ENCODE results near the gene AKT2. TPM values are rescaled to one million over a fixed set of nuclear protein-coding genes. Genes with fewer than 3 reads are reported as not detected.

AKT2 gene
- total RNA-seq, 4 donors from 2014 or later, result 64.2 to 88.9 (median 72.8) TPM

DNA sequence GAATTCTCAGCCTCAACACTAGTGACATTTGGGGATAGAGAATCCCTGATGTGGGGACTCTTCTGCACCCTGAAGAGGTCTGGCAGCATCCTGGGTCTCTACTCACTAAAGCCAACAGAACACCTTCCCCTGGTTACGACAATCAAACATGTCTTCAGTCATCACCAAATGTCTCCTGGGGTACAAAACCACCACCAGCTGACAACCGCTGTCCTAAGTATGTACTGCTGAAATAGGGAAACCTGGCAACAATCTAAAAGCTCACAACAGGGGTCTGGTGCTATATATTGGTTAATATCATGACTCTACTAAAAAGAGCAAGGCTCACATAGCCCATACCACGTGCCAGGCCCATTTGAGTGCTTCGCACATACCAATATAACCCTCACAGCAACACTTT is 13.4 kb downstream of the AKT2 start:
- no peak for TF ChIP-seq EP300 (IDR thresholded peaks at IDR 0.05)
- TF ChIP-seq, protein P1, sequence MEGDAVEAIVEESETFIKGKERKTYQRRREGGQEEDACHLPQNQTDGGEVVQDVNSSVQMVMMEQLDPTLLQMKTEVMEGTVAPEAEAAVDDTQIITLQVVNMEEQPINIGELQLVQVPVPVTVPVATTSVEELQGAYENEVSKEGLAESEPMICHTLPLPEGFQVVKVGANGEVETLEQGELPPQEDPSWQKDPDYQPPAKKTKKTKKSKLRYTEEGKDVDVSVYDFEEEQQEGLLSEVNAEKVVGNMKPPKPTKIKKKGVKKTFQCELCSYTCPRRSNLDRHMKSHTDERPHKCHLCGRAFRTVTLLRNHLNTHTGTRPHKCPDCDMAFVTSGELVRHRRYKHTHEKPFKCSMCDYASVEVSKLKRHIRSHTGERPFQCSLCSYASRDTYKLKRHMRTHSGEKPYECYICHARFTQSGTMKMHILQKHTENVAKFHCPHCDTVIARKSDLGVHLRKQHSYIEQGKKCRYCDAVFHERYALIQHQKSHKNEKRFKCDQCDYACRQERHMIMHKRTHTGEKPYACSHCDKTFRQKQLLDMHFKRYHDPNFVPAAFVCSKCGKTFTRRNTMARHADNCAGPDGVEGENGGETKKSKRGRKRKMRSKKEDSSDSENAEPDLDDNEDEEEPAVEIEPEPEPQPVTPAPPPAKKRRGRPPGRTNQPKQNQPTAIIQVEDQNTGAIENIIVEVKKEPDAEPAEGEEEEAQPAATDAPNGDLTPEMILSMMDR (IDR thresholded peaks at IDR 0.05), result no peak
- TF ChIP-seq POLR2A (IDR thresholded peaks at IDR 0.05), result no peak
- TF ChIP-seq POLR2AphosphoS5 (IDR thresholded peaks at IDR 0.05), result no peak
- no peak for ATAC-seq
- H3K27ac ChIP-seq, result no peak overlapping the region
- H3K9me3 ChIP-seq, result no peaks in the 10 kb centered on the region
- no peak overlapping the region for H3K4me3 ChIP-seq
- H3K27me3 ChIP-seq, result no peaks in the 10 kb centered on the region
- peaks cover 0 to 82% (median 24%) of the 10 kb centered on the region in 3 donors for H3K4me1 ChIP-seq
- peaks cover 0 to 18% of the 10 kb centered on the region in 2 donors for H3K36me3 ChIP-seq
- 67 to 100% methylated on average over 1 to 2 of the region's 4 CpGs for WGBS, 2 donors (ENCODE audit: low coverage in 1 of 2)

DNA sequence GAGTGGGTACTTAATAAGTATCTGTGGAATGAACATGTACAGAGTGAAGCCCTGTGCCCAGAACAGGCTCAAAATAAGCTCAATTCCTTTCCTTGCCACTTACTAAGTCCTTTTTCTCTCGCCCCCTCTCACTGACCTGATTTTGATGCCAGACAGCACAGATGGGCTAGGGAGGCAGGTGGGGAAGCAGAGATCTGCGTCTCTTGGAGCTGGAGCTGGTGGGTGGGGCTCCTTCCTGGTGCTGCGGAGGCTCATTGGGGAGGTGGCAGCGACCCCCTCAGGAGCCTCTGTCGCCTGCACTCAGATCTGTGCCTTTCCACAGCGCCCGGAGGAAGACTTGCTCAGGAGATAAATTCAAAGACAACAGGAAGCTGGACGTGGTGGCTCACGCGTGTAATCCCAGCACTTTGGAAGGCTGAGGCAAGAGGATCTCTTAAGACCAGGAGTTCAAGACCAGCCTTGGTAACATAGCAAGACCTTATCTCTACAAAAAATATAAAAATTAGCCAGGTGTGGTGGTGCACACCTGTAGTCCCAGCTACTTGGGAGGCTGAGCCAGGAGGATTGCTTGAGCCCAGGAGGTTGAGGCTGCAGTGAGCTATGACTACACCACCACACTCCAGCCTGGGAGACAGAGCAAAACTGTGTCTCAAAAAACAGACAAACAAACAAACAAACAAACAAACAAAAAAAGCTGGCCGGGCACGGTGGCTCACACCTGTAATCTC is 14.6 kb downstream of the AKT2 start:
- no peaks in the 10 kb centered on the region for H3K9me3 ChIP-seq
- no peak overlapping the region for H3K4me3 ChIP-seq
- peaks cover 0 to 18% of the 10 kb centered on the region in 2 donors for H3K36me3 ChIP-seq
- H3K27me3 ChIP-seq, result no peaks in the 10 kb centered on the region
- peaks cover 0 to 88% (median 31%) of the 10 kb centered on the region in 3 donors for H3K4me1 ChIP-seq
- no peak for ATAC-seq
- WGBS, 2 donors (ENCODE audit: low coverage in 1 of 2), result 82 to 89% methylated on average over 5 of the region's 12 CpGs
- H3K27ac ChIP-seq, result no peak overlapping the region
- TF ChIP-seq POLR2A (IDR thresholded peaks at IDR 0.05) (no peak), EP300 (IDR thresholded peaks at IDR 0.05) (no peak), POLR2AphosphoS5 (IDR thresholded peaks at IDR 0.05) (no peak)
- TF ChIP-seq, protein P1 (IDR thresholded peaks at IDR 0.05), result no peak

DNA sequence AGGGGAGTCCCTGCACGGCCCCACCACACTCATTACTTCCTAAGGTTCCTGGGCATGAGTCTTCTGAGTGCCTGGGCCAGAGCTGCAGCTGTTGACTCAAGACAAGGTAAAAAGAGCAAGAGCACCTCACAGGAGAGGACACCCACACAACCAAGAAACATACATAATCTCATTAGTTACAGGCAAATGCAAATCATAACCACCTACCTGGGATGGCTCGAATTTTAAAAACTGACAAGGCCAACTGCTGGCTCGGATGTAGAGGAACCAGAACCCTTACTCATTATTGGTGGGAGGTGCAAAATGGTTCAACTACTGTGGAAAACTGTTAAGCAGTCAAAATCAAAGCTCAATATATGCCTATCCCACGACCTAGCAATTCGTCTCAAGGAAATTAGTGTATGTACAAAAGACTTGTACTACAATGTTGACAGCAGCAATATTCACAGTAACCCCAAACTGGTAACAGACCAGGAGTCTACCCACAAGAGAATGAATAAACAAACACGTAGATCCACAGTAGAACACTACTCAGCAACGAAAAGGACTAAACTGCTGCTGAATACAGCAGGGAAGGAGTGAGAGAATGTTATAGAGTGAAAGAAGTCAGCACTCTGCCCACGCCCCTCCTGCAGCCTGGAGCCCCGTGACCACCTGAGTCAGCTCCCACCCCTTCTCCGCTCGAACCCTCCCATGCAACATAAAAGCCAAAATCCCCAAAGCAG is 15.8 kb downstream of the AKT2 start:
- Histone ChIP-seq H3K4me3 (no peak overlapping the region), H3K4me1 (peaks cover 0 to 79% (median 27%) of the 10 kb centered on the region in 3 donors), H3K9me3 (no peaks in the 10 kb centered on the region), H3K36me3 (peaks cover 0 to 26% of the 10 kb centered on the region in 2 donors), H3K27ac (no peak overlapping the region), H3K27me3 (no peaks in the 10 kb centered on the region)
- TF ChIP-seq EP300 (IDR thresholded peaks at IDR 0.05), result no peak
- TF ChIP-seq POLR2A (IDR thresholded peaks at IDR 0.05), result no peak
- TF ChIP-seq, protein P1 (IDR thresholded peaks at IDR 0.05), result no peak
- TF ChIP-seq POLR2AphosphoS5 (IDR thresholded peaks at IDR 0.05), result no peak
- no peak for ATAC-seq
- 72 to 86% methylated on average over 6 to 10 of the region's 11 CpGs for WGBS, 2 donors (ENCODE audit: low coverage in 1 of 2)

DNA sequence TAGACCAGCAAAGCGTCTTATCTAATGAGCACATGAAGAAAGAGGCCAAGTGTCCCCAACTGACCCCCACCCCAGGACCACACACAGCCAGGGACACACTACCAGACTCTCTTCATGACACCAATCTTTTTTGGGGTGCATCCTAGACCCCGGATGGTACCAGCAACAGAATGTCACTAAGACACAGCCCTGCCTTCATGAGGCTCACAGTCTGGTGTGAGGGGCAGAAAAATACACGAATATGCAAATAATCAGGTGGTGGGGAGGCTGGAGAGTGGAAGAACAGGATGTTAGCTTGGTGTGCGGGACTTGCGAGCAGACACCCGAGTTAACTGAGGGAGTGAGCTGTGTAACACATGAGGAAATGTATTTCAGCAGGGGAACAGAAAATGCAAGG is 17.5 kb downstream of the AKT2 start:
- no peak for TF ChIP-seq EP300 (IDR thresholded peaks at IDR 0.05)
- TF ChIP-seq POLR2A (IDR thresholded peaks at IDR 0.05), result no peak
- TF ChIP-seq, protein P1 (IDR thresholded peaks at IDR 0.05), result no peak
- TF ChIP-seq POLR2AphosphoS5 (IDR thresholded peaks at IDR 0.05), result no peak
- ATAC-seq, result no peak
- peaks cover 0 to 42% of the 10 kb centered on the region in 2 donors for H3K36me3 ChIP-seq
- no peaks in the 10 kb centered on the region for H3K27me3 ChIP-seq
- 82 to 91% methylated on average over 4 to 5 of the region's 6 CpGs for WGBS, 2 donors (ENCODE audit: low coverage in 1 of 2)
- peak overlapping the region in 1 of 4 donors; percentile 52 for H3K27ac ChIP-seq
- H3K9me3 ChIP-seq, result no peaks in the 10 kb centered on the region
- no peak overlapping the region for H3K4me3 ChIP-seq
- peaks cover 0 to 61% (median 18%) of the 10 kb centered on the region in 3 donors for H3K4me1 ChIP-seq

All from gastroesophageal sphincter (tissue), 4 donors.